HL-60 (cell line): ENCODE results near the gene RAB11FIP5.

Source experiments
- DNase-seq, 2 experiments: peaks; one replicate each; pipeline ENCODE4 v3.0.0-alpha.2; 2010 to 2020; ENCODE audit warnings: low read depth in 1 of 2, low spot score in 1 of 2
- H3K27ac ChIP-seq: fragments of 250-450 bp; sonication (Bioruptor Pico); replicated peaks from 2 replicates; pipeline ENCODE4 v1.5.1; 2020; ENCODE audit warnings: mild to moderate bottlenecking, moderate library complexity
- H3K27me3 ChIP-seq: fragments of 250-450 bp; sonication (Bioruptor Pico); 2 replicates; pipeline ENCODE4 v1.5.1; 2021; ENCODE audit warnings: mild to moderate bottlenecking, moderate library complexity; ENCODE audit not compliant: insufficient read depth, poor library complexity, severe bottlenecking
- H3K4me3 ChIP-seq: replicated peaks from 2 replicates; pipeline ENCODE4 v1.5.1; 2011; ENCODE audit warnings: mild to moderate bottlenecking, control low read depth, low read length; ENCODE audit not compliant: insufficient read depth
- CTCF ChIP-seq: IDR thresholded peaks from one replicate; pipeline ENCODE4 v1.5.1; 2011; ENCODE audit warnings: low read length, control low read depth, inconsistent platforms; ENCODE audit not compliant: insufficient read depth
- GABPA ChIP-seq: IDR thresholded peaks from 2 replicates; pipeline ENCODE4 v1.6.1; 2012; ENCODE audit warnings: low read depth
- POLR2AphosphoS5 ChIP-seq: IDR thresholded peaks from 2 replicates; pipeline ENCODE4 v1.6.1; 2012; ENCODE audit warnings: low read depth
- REST ChIP-seq: IDR thresholded peaks from 2 replicates; pipeline ENCODE4 v1.6.1; 2012; ENCODE audit warnings: low read depth; ENCODE audit not compliant: insufficient replicate concordance
- SPI1 ChIP-seq: IDR thresholded peaks from 2 replicates; pipeline ENCODE4 v1.6.1; 2012; ENCODE audit warnings: low read depth, mild to moderate bottlenecking, borderline replicate concordance

The RAB11FIP5 gene

GRCh38 chr2:73082523-73083410, 30.0 kb downstream of the RAB11FIP5 start:
- peaks cover 2% of the 10 kb centered on the region for H3K27me3 ChIP-seq
- no peak for DNase-seq
- no peak for TF ChIP-seq SPI1
- no peak for TF ChIP-seq GABPA
- H3K4me3 ChIP-seq: no peak overlapping the region
- H3K27ac ChIP-seq: no peak overlapping the region

- H3K27ac ChIP-seq: no peak overlapping the region
- H3K27me3 ChIP-seq: peaks cover 2% of the 10 kb centered on the region
- TF ChIP-seq REST: no peak
- no peak for TF ChIP-seq CTCF
- no peak for TF ChIP-seq GABPA
- no peak for TF ChIP-seq POLR2AphosphoS5
- no peak for TF ChIP-seq SPI1
- no peak overlapping the region for H3K4me3 ChIP-seq
- no peak for DNase-seq
Measured at GRCh38 chr2:73081181-73081671, 31.5 kb downstream of the RAB11FIP5 start.

GRCh38 chr2:73080321-73081131, 32.2 kb downstream of the RAB11FIP5 start:
- Histone ChIP-seq H3K27me3 (peaks cover 2% of the 10 kb centered on the region), H3K4me3 (no peak overlapping the region), H3K27ac (no peak overlapping the region)
- no peak for DNase-seq
- TF ChIP-seq GABPA (no peak), CTCF (no peak), REST (no peak), POLR2AphosphoS5 (no peak), SPI1 (no peak)

GRCh38 chr2:73079636-73080035, 33.1 kb downstream of the RAB11FIP5 start:
- no peak for DNase-seq
- Histone ChIP-seq H3K27me3 (peaks cover 2% of the 10 kb centered on the region), H3K27ac (no peak overlapping the region), H3K4me3 (no peak overlapping the region)
- TF ChIP-seq REST (no peak), POLR2AphosphoS5 (no peak), CTCF (no peak), SPI1 (no peak), GABPA (no peak)
